GM12891 (cell line): ENCODE data around the gene KIF25.

Source experiments
- DNase-seq: peaks from one replicate; pipeline ENCODE4 v3.0.0; 2011; ENCODE audit warnings: low spot score; ENCODE audit not compliant: insufficient read length
- FAIRE-seq: peaks from 2 replicates; lab custom pipeline; 2011; peaks lifted over from hg19 to GRCh38; lab: Jason Lieb, UNC
- PAX5 ChIP-seq: IDR thresholded peaks from 2 replicates; pipeline ENCODE4 v1.6.1; 2011; ENCODE audit warnings: low read length, moderate library complexity, mild to moderate bottlenecking; ENCODE audit not compliant: insufficient read depth, severe bottlenecking
- POLR2A ChIP-seq: IDR thresholded peaks from 2 replicates; pipeline ENCODE4 v1.6.1; 2011; ENCODE audit warnings: low read depth, low read length, control low read depth
- POLR2AphosphoS5 ChIP-seq: IDR thresholded peaks from 2 replicates; pipeline ENCODE4 v1.6.1; 2011; ENCODE audit warnings: low read depth, low read length, control low read depth
- POU2F2 ChIP-seq: IDR thresholded peaks from 2 replicates; pipeline ENCODE4 v1.6.1; 2011; ENCODE audit warnings: low read depth, mild to moderate bottlenecking, control low read depth, low read length, moderate library complexity
- SPI1 ChIP-seq: IDR thresholded peaks from 2 replicates; pipeline ENCODE4 v1.6.1; 2011; ENCODE audit warnings: low read depth, low read length, control low read depth
- TAF1 ChIP-seq: IDR thresholded peaks from 2 replicates; pipeline ENCODE4 v1.6.1; 2011; ENCODE audit warnings: low read depth, low read length, control low read depth

KIF25 gene

GRCh38 chr6:167984144-167984719, 13.2 kb upstream of the KIF25 start:
- no peak for FAIRE-seq
- DNase-seq: no peak
- TF ChIP-seq SPI1: no peak

GRCh38 chr6:167984876-167985604, 12.4 kb upstream of the KIF25 start:
- DNase-seq: no peak
- no peak for TF ChIP-seq PAX5
- TF ChIP-seq POU2F2: no peak
- no peak for TF ChIP-seq POLR2AphosphoS5
- TF ChIP-seq TAF1: no peak
- no peak for TF ChIP-seq POLR2A
- no peak for TF ChIP-seq SPI1
- no peak for FAIRE-seq

GRCh38 chr6:167985911-167986595, 11.4 kb upstream of the KIF25 start:
- no peak for FAIRE-seq
- DNase-seq: no peak
- no peak for TF ChIP-seq POU2F2
- TF ChIP-seq TAF1: no peak
- no peak for TF ChIP-seq POLR2AphosphoS5
- no peak for TF ChIP-seq POLR2A
- TF ChIP-seq PAX5: no peak
- TF ChIP-seq SPI1: no peak

GRCh38 chr6:167987396-167988153, 9.9 kb upstream of the KIF25 start:
- FAIRE-seq: no peak
- TF ChIP-seq POLR2AphosphoS5: no peak
- no peak for TF ChIP-seq SPI1
- TF ChIP-seq PAX5: no peak
- TF ChIP-seq TAF1: no peak
- no peak for TF ChIP-seq POLR2A
- TF ChIP-seq POU2F2: no peak

GRCh38 chr6:167988154-167988495, 9.3 kb upstream of the KIF25 start:
- no peak for TF ChIP-seq POLR2AphosphoS5
- no peak for TF ChIP-seq TAF1
- TF ChIP-seq PAX5: no peak
- no peak for TF ChIP-seq POU2F2
- TF ChIP-seq POLR2A: no peak
- no peak for TF ChIP-seq SPI1
- FAIRE-seq: no peak
- no peak for DNase-seq

More at GRCh38 chr6:167987396-167988153, 9.9 kb upstream of the KIF25 start:
- no peak for DNase-seq

GRCh38 chr6:167988945-167989841, 8.3 kb upstream of the KIF25 start:
- TF ChIP-seq POU2F2 (no peak), SPI1 (no peak), PAX5 (no peak), TAF1 (no peak), POLR2AphosphoS5 (no peak)
- DNase-seq (no peak), FAIRE-seq (no peak)

- FAIRE-seq (no peak), DNase-seq (no peak)
- TF ChIP-seq POLR2A: no peak
- no peak for TF ChIP-seq POU2F2
- TF ChIP-seq TAF1: no peak
- TF ChIP-seq PAX5: no peak
- TF ChIP-seq POLR2AphosphoS5: no peak
- TF ChIP-seq SPI1: no peak
Measured at GRCh38 chr6:167990016-167990945, 7.2 kb upstream of the KIF25 start.

- no peak for TF ChIP-seq SPI1
- TF ChIP-seq TAF1: no peak
- no peak for FAIRE-seq
- DNase-seq: no peak
Measured at GRCh38 chr6:167993169-167993568, 4.3 kb upstream of the KIF25 start.
